GM19193 (cell line): ENCODE results near the gene SLC27A1.
A peak's percentile ranks its signal among the peaks of the same experiment; 100 is the strongest.

Source experiments
- POLR2A ChIP-seq: IDR thresholded peaks from 4 replicates; pipeline ENCODE4 v1.6.1; 2011; ENCODE audit not compliant: insufficient read depth, insufficient read length; ENCODE audit errors: extremely low read depth

Gene SLC27A1

GRCh38 chr19:17534767-17535166 is 64.4 kb downstream of the SLC27A1 start:
- TF ChIP-seq POLR2A: no peak

- no peak for TF ChIP-seq POLR2A
These were observed 66.6 kb downstream of the SLC27A1 start for GRCh38 chr19:17536955-17537354.

- TF ChIP-seq POLR2A: no peak
These were observed 68.4 kb downstream of the SLC27A1 start for GRCh38 chr19:17538684-17539237.

GRCh38 chr19:17539238-17540117 is 69.2 kb downstream of the SLC27A1 start:
- TF ChIP-seq POLR2A: no peak

GRCh38 chr19:17540174-17540573 is 69.8 kb downstream of the SLC27A1 start:
- TF ChIP-seq POLR2A: no peak

- no peak for TF ChIP-seq POLR2A
These were observed 70.9 kb downstream of the SLC27A1 start for GRCh38 chr19:17541184-17541759.

GRCh38 chr19:17542042-17542441 is 71.7 kb downstream of the SLC27A1 start:
- no peak for TF ChIP-seq POLR2A

- TF ChIP-seq POLR2A: no peak
These were observed 72.7 kb downstream of the SLC27A1 start for GRCh38 chr19:17542793-17543582.

- TF ChIP-seq POLR2A: no peak
These were observed 73.7 kb downstream of the SLC27A1 start for GRCh38 chr19:17543986-17544385.

GRCh38 chr19:17544418-17544817 is 74.1 kb downstream of the SLC27A1 start:
- no peak for TF ChIP-seq POLR2A

- no peak for TF ChIP-seq POLR2A
These were observed 77.8 kb downstream of the SLC27A1 start for GRCh38 chr19:17548145-17548544.

GRCh38 chr19:17549085-17549740 is 78.9 kb downstream of the SLC27A1 start:
- no peak for TF ChIP-seq POLR2A

- no peak for TF ChIP-seq POLR2A
These were observed 79.8 kb downstream of the SLC27A1 start for GRCh38 chr19:17550076-17550667.

GRCh38 chr19:17553256-17553655 is 82.9 kb downstream of the SLC27A1 start:
- TF ChIP-seq POLR2A: no peak

- no peak for TF ChIP-seq POLR2A
These were observed 84.7 kb downstream of the SLC27A1 start for GRCh38 chr19:17554968-17555479.

- peak; percentile 58 for TF ChIP-seq POLR2A
These were observed 85.2 kb downstream of the SLC27A1 start, which contains the start of gene COLGALT1 for GRCh38 chr19:17555480-17555928. Gene COLGALT1, plus strand, starts transcription at chr19:17555649. Its CDS starts 65 bp downstream, at chr19:17555714.
